NCI-H524 (cell line): Measurements from ENCODE around the gene CLEC2D.
"Not testable (repeated sequence)": the region's sequence is repeated elsewhere in the genome, so short reads cannot be mapped to it uniquely, and the experiment has no call there.

ENCODE experiments used
- DNase-seq, 2 experiments: peaks; one replicate each; lab custom pipeline; 2025; lab: John Stamatoyannopoulos, UW

CLEC2D gene

DNA sequence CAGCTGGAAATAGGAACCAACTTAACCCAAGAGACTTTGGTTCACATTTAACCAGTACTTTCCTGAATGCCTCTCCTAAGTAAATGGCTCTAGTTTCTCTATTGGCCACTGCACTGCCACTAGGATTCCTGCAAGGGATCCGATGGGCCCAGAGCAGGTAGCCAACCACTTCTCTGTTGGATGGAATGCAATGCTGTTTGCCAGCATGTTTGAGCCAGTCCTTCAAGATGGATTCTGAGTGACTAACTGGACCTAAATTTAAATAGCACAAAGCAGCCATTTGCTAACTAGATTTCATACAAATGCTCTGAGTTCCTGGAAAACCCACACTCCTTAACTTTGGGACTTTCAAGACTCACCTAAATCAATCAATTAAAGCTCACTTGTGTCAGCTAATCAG lies 9.5 kb upstream of the CLEC2D start:
- DNase-seq: no peak

DNA sequence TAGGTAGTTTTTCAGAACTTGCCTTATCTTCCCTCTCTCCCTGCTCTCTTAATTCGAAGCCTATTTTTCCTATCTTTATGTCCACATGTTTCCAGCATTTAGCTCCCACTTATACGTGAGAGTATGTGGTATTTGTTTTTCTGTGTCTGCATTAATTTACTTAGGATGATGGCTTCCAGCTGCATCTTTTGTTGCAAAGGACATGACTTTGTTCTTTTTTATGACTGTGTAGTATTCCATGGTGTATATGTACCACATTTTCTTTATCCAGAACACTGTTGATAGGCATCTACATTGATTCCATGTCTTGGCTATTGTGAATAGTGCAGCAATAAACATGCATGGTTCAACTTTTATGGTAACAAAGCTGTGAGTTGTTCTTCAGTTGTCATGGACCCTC lies 7.8 kb upstream of the CLEC2D start:
- no peak for DNase-seq

DNA sequence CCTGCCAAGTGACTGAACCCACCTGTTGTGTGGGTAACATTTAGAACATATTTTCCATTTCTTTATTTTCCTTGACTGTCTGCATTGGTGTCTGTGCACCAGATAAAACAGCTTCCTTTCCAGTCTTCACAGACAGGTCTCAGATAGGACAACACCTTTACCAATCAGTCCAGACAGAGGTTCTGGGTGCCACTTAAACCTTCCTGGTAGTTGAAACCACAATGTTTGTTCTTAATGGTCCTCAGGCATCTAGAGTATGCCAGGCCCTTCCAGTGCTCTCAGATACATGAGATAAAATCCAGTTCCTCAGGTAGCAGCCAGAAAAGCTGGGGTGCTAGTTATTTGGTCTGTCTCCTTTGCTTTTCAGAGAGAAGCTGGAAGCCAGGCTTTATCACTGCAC lies 7.0 kb upstream of the CLEC2D start:
- DNase-seq: no peak

DNA sequence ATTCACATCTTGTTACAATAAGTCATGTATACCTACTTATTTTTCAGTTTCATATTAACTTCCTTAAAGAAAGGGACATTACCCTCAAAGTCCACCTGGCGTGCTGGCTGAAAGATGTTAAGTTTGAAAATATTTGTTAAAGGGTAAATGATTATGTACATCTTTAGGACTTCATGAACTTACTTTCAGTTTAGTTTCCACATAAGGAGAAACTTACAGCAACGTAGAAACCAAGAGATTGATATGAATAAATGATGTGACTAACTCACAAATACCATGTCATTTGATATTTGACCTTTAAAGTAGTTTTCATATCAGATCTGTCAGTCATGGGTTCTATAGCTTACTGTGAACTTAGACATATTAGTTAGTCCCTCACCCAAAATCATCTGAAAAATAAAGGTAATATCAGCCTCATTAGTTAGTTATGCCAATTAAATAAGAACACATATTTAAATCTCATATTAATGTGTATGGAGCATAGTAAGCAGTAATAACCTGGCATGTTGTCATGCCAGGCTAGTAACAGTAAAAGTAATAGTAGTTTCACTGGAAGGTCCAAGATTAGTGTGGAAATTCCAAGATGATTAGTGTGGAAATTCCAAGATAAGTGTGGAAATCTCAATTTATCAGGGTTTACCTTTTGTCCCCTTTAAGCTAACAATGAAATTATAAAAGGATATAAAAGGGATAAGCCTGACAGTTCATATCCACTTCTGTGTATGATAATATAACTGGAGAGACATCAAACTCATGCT lies 1.9 kb upstream of the CLEC2D start:
- DNase-seq: no peak

- no peak for DNase-seq
Measured at GRCh38 chr12:9668161-9669018, 1.1 kb upstream of the CLEC2D start.

DNA sequence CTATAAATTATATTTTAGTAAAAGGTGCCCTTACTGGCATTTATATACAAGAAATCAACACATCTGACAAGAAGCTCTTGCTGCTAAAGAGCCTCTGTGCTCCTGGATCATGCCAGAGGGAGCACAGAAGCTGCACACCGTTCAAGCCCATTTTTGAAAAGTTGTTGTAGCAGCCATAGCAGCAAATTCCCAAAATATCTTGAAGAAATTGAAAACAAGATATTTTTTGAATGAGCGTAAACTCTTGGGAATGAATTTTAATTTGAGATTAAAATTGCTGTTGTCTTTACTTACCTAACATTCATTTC lies 540 bp upstream of the CLEC2D start:
- no peak for DNase-seq

DNA sequence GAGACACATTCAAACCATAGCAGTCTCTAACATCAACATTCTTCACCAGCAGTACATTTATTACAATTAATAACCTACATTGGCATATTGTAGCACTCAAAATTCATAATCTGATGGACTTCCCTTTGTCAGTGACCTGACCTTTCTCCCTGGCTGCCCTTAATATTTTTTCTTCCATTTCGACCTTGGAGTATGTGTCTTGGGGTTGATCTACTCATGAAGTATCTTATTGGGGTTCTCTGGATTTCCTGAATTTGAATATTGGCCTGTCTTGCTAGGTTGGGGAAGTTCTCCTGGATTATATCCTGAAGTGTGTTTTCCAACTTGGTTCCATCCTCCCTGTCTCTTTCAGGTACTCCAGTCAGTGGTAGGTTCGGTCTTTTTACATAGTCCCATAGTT lies 2.8 kb downstream of the CLEC2D start:
- not testable (repeated sequence) for DNase-seq

DNA sequence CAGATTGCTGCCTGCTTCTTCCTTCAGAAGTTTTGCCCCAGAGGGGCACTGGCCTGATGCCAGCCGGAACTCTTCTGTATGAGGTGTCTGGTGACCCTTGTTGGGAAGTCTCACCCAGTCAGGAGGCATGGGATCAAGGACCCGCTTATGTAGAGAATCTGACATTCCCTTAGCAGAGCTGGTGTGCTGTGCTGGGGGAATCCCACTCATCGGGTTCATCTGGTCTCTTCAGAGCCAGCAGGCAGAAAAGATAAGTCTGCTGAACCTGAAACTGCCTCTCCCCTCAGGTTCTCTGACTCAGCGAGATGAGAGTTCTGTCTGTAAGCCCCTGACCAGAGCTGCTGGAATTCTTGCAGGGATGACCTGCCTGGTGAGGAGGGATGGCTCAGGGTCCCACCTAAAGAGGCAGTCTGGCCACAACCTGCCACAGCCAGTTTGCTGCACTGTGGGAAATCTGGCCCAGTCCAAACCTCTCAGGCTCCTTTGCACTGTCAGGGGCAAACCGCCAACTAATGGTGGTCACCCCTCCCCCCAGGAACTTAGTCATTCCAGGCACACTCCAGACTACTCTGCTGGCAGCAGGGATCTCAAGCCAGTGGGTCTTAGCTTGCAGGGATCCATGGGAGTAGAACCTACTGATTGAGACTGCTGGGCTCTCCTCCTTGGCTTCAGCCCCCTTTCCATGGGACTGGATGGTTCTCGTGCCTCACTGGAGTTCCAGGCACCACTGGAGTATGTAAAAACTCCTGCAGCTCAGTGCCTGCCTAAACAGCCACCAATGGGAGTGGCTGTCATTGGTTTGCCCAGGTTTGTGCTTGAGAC lies 4.1 kb downstream of the CLEC2D start:
- DNase-seq: no peak

DNA sequence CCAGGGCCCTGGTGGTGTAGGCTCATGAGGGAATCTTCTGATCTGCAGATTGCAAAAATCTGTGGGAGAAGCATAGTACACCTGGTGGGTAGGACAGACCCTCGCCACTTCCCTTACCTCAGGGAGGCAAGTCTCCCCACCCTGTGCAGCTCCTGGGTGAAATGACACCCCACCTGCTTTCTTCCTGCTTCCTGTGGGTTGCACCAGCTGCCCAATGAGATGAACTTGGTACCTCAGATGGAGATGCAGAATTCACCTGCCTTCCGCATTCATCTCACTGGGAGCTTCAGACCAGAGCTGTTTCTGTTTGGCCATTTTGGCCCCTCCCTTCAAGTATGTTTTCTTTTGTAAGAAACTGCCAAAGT lies 4.7 kb downstream of the CLEC2D start:
- no peak for DNase-seq

GRCh38 chr12:9682508-9682907 lies 13.0 kb downstream of the CLEC2D start:
- not testable (repeated sequence) for DNase-seq

DNA sequence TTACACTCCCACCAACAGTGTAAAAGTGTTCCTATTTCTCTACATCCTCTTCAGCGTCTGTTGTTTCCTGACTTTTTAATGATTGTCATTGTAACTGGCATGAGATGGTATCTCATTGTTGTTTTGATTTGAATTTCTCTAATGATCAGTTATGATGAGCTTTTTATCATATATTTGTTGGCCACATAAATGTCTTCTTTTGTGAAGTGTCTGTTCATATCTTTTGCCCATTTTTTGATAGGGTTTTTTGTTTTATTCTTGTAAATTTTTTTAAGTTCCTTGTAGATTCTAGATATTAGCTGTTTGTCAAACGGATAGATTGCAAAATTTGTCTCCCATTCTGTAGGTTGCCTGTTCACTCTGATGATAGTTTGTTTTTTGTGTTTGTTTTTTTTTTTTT lies 13.4 kb downstream of the CLEC2D start:
- not testable (repeated sequence) for DNase-seq

DNA sequence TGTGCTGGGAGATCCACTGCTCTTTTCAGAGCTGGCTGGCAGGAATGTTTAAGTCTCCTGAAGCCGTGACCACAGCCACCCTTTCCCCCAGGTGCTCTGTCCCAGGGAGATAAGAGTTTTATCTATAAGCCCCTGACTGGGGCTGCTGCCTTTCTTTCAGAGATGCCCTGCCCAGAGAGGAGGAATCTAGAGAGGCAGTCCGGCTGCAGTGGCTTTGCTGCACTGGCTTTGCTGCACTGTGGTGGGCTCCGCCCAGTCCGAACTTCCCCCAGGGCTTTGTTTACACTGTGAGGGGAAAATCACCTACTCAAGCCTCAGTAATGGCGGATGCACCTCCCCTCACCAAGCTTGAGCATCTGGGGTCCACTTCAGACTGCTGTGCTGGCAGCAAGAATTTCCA lies 15.9 kb downstream of the CLEC2D start:
- DNase-seq: not testable (repeated sequence)

DNA sequence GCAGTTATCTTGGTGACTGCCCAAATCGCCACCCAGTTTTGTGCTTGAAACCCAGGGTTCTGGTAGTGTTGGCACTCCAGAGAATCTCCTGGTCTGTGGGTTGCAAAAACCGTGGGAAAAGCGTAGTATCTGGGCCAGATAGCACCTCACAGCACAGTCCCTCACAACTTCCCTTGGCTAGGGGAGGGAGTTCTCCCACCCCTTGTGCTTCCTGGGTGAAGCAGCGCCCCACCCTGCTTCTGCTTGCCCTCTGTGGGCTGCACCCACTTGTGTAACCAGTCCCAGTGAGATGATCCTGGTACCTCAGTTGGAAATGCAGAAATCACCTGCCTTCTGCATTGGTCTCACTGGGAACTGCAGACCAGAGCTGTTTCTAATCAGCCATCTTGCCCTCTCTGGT lies 16.4 kb downstream of the CLEC2D start:
- no peak for DNase-seq

DNA sequence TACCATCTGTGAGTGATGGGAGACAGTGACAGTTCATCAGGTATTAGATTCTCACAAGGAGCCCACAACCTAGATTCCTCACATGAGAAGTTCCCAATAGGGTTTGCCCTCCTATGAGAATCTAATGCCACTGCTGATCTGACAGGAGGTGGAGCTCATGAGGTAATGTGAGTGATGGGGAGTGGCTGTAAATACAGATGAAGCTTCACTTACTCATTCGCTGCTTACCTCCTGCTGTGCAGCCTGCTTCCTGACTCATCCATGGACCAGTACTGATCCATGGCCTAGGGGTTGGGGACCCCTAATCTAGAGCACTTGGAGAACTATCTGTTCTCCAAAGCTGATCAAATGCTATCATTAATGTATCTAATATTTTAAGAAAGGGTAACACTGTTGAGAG lies 17.7 kb downstream of the CLEC2D start:
- no peak for DNase-seq

GRCh38 chr12:9692909-9693308 lies 23.4 kb downstream of the CLEC2D start:
- no peak for DNase-seq

- DNase-seq: no peak
Measured at GRCh38 chr12:9694241-9694640, 24.7 kb downstream of the CLEC2D start.

DNA sequence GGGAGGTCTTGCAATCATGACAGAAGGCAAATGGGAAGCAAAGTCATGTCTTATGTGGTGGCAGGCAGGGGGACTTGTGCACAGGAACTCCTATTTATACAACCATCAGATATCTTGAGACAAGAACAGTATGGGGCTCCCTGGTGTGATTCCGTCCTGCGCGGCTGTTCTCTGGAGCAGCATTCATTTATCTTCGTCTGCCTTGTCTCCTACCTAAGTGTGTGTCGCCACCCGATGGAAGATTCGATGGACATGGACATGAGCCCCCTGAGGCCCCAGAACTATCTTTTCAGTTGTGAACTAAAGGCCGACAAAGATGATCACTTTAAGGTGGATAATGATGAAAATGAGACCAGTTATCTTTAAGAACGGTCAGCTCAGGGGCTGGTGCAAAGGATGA lies 25.6 kb downstream of the CLEC2D start:
- DNase-seq: not testable (repeated sequence)

DNA sequence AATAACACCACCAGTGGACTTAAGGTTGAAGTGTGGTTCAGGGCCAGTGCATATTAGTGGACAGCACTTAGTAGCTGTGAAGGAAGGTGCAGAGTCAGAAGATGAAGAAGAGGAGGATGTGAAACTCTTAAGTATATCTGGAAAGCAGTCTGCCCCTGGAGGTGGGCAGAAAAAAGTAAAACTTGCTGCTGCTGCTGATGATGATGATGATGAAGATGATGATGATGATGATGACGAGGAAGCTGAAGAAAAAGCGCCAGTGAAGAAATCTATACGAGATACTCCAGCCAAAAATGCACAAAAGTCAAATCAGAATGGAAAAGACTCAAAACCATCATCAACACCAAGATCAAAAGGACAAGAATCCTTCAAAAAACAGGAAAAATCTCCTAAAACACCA lies 26.1 kb downstream of the CLEC2D start:
- DNase-seq: not testable (repeated sequence)

DNA sequence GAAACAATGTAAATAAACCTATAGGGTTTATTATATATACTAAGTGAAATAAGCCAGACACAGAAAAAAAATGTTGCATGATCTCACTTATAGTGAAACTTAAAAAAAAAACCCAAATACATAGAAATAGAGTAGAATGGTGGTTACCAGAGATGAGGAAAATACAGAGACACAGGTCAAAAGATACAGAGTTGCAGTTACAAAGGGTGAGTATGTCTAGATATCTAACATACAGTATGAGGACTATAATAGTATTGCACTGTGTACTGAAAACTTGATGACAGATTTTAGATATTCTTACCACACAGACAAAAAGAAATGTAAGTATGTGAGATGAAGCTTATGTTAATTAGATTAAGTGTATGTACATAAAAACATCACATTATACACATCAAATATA lies 28.1 kb downstream of the CLEC2D start:
- no peak for DNase-seq

- no peak for DNase-seq
Measured at GRCh38 chr12:9698681-9699080, 29.2 kb downstream of the CLEC2D start.

- no peak for DNase-seq
Measured at GRCh38 chr12:9699269-9699897, 29.9 kb downstream of the CLEC2D start.

DNA sequence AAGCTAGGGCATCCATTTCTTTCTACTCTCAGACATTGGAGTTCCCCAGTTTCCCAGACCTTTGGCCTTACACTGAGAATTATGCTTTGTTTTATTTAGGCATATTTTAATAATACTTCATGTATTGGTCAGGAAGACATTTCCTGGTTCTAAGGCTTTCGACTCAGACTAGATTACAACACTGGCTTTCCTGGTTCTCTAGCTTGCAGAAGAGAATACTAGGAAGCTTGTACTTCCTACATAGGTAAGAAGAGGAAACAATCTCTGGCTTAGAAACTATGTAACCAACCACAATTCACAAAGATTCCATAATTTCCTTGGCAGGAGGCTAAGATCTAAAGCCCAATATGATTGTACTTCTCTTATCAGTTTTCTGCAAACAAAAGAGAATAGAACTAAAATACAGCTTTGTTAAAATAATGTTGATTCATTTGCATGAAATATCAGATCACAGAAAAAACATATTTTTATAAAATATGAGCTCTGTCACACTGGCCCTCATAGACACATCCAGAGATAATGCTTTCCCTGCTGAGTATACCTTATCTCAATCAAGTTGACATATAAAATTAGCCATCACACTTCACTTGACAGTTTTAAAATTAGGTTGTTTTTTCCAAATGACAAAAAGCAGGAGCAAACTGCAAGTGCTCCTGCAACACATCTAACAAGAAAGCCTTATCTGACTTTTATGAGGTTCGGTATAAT lies 30.5 kb downstream of the CLEC2D start:
- no peak for DNase-seq
